Choroid plexus epithelial cell (primary cell): Measurements from ENCODE around the gene ITGA2B.
"Not testable (repeated sequence)": the region's sequence is repeated elsewhere in the genome, so short reads cannot be mapped to it uniquely, and the experiment has no call there.

Experiments used
- DNase-seq: peaks from one replicate; pipeline ENCODE4 v3.0.0-alpha.2; 2010; ENCODE audit warnings: low read depth
- H3K4me3 ChIP-seq: 2 replicates; pipeline ENCODE4 v1.5.1; 2011; ENCODE audit warnings: low read depth, mild to moderate bottlenecking, control low read depth, low read length, moderate library complexity
- TF ChIP-seq, protein P1 (sequence below): conservative IDR thresholded peaks from 2 replicates; pipeline ENCODE4 v1.5.1; 2011; ENCODE audit warnings: low read depth, mild to moderate bottlenecking, control low read depth, inconsistent platforms, low read length, moderate library complexity

Gene ITGA2B

GRCh38 chr17:44367231-44367979, 22.0 kb downstream of the ITGA2B start:
- no peak overlapping the region for H3K4me3 ChIP-seq
- TF ChIP-seq, protein P1, sequence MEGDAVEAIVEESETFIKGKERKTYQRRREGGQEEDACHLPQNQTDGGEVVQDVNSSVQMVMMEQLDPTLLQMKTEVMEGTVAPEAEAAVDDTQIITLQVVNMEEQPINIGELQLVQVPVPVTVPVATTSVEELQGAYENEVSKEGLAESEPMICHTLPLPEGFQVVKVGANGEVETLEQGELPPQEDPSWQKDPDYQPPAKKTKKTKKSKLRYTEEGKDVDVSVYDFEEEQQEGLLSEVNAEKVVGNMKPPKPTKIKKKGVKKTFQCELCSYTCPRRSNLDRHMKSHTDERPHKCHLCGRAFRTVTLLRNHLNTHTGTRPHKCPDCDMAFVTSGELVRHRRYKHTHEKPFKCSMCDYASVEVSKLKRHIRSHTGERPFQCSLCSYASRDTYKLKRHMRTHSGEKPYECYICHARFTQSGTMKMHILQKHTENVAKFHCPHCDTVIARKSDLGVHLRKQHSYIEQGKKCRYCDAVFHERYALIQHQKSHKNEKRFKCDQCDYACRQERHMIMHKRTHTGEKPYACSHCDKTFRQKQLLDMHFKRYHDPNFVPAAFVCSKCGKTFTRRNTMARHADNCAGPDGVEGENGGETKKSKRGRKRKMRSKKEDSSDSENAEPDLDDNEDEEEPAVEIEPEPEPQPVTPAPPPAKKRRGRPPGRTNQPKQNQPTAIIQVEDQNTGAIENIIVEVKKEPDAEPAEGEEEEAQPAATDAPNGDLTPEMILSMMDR = no peak
- no peak for DNase-seq

DNA sequence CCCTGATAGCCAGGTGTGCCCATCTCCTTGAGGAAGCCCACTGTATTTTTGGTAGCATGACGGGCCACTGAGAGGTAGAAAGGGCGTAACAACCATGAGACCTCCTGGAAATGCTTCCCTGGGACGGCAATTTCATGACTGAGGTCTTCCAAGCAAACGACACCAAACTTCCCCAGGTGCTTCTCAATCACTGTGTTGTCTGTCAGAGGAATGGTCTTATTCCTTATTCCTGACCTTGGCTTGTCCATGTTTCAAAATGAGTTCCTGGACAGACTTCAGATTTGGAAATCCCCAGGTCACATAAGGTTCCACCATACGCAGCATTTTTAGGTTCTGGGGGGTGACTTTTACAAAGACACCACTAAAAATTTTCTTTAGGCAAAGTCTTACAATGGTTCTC, 24.4 kb downstream of the ITGA2B start:
- H3K4me3 ChIP-seq, DNase-seq: not testable (repeated sequence)

DNA sequence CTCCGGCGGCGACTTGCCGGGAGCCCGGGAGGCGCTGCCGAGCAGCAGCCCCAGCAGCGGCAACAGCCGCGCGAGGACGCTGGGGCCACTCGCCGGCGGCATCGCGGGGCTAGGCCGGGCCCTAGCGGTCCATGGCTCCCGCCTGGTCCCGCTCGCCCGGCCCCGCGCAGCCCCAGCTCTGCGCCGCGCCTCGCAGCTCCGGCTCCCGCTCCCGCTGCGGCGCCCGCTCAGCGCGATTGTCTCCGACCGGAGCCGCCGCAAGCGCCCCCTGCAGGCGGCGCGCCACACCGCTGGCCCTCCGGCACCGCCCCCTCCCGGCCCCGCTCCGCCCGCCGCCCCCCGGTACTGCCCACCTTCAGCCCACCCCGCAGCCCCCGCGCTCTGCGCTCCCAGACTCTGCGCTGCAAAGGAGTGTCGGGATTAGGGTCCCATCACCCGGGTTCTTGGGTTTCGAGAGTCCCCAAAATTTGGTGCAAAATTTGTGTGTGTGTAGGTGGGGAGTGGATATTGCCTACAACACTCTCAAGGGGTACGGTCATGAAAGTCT, 25.8 kb downstream of the ITGA2B start, which contains the start of gene FAM171A2:
TSS of gene FAM171A2 (minus strand) at position 241 of the 547 bp plus-strand sequence. CDS start at position 102, 139 bp downstream.
- DNase-seq = peak; percentile 61
- peak within 1 kb of the TSS; percentile 68 for H3K4me3 ChIP-seq
- TF ChIP-seq, protein P1 = peak; percentile 45

DNA sequence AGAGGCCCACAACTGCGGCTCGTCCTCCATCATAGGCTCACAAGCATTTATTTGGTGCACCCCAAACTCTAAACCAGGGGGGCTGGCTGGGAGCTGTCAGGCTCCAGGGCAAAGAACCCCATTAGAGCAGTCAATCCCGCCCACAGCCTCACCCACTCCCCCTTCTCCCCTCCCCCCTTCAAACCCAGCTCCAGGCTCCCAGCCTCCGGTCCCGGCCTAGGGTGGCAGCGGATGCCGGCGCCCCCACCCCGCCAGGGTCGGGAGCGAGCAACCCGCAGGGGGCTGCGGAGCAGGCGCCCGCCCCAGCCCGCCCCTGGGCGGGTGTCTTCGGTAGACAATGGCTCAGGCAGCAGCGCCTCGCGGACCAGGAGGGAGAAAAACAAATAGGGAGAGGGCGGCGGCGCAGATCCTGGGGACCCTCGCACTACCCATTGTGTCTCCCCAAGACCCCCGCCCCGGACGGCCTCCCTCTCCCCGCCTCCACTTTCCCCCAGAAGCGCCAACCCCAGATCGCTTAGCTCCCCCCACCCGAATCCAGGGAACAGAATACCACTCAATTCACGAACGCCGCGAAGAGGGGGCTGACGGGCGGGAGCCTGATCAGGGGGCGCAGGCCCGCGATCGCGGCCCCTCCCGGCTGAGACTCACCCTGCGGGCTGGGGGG, 26.4 kb downstream of the ITGA2B start:
- no peak for DNase-seq
- TF ChIP-seq, protein P1 = no peak
- peak overlapping the region; percentile 68 for H3K4me3 ChIP-seq

DNA sequence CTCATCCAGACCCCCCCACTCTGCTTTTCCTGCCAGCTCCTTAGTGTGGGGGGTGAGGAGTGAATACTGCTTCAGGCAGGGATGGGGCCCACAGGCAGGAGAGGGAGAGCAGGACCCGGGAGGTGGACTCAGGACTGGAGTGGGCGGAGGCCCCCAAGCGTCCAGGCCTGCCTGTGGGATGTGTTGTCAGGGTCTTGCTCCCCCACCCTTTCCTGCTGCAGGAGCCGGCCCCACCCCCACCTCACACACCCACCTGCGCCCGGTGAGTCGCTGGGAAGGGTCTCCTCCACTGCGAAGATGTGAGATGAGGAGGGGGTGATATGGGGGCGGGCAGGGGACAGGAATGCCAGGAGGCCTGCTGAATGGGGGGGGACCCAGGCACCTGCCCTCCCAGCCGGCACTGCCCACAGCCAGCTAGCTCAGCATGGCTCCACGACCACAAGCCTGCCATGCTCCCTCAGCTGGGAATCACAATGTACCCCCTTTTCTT, 26.9 kb downstream of the ITGA2B start:
- H3K4me3 ChIP-seq = peak overlapping the region; percentile 68
- TF ChIP-seq, protein P1 = no peak
- DNase-seq = no peak

- DNase-seq = no peak
- TF ChIP-seq, protein P1 = no peak
- H3K4me3 ChIP-seq = no peak overlapping the region
Measured at GRCh38 chr17:44361292-44362260, 27.9 kb downstream of the ITGA2B start.
